ENCODE data around the gene LRRC4C.

DNA sequence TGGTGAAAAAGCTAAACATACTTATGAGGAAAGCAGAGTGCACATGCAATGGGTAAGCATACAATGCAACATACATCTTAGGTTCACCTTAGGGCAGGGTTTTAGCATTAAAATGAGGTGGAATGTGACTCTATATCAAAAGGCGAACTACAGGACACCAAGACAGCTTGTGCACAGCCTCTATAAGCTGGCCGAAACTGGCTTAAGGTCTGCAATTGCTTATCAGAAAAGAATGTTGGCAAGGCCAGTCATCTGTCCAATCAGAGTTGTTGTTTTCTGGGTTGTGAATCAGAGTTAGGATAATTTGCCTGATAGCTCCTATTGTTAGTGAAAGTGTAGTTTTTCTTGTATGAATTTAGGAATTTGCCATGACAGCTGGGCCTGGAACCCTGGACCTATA, 76.5 kb downstream of the LRRC4C start:
- TF ChIP-seq, protein P1, sequence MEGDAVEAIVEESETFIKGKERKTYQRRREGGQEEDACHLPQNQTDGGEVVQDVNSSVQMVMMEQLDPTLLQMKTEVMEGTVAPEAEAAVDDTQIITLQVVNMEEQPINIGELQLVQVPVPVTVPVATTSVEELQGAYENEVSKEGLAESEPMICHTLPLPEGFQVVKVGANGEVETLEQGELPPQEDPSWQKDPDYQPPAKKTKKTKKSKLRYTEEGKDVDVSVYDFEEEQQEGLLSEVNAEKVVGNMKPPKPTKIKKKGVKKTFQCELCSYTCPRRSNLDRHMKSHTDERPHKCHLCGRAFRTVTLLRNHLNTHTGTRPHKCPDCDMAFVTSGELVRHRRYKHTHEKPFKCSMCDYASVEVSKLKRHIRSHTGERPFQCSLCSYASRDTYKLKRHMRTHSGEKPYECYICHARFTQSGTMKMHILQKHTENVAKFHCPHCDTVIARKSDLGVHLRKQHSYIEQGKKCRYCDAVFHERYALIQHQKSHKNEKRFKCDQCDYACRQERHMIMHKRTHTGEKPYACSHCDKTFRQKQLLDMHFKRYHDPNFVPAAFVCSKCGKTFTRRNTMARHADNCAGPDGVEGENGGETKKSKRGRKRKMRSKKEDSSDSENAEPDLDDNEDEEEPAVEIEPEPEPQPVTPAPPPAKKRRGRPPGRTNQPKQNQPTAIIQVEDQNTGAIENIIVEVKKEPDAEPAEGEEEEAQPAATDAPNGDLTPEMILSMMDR (IDR thresholded peaks at IDR 0.05) = no peak
- no peak for TF ChIP-seq POLR2AphosphoS5 (IDR thresholded peaks at IDR 0.05; ENCODE audit: low read depth, low read length)

All from Panc1 (cell line).